ENCODE results near the gene TTYH1.

Gene TTYH1

GRCh38 chr19:54455786-54456422 is 40.6 kb downstream of the TTYH1 start (continued):
- TF ChIP-seq BACH2 (CRISPR knock-in tag; IDR thresholded peaks at IDR 0.05; ENCODE audit: borderline replicate concordance) (no peak), CSDC2 (CRISPR knock-in tag; IDR thresholded peaks at IDR 0.05) (no peak), TOX (CRISPR knock-in tag; IDR thresholded peaks at IDR 0.05; ENCODE audit: borderline replicate concordance) (no peak), OSR1 (CRISPR knock-in tag; IDR thresholded peaks at IDR 0.05) (no peak)

- TF ChIP-seq ARNTL (CRISPR knock-in tag; IDR thresholded peaks at IDR 0.05; ENCODE audit: borderline replicate concordance, low read depth) (no peak), ZNF70 (CRISPR knock-in tag; IDR thresholded peaks at IDR 0.05) (no peak), ZNF8 (CRISPR knock-in tag; IDR thresholded peaks at IDR 0.05) (no peak), ZFP30 (CRISPR knock-in tag; IDR thresholded peaks at IDR 0.05) (no peak), TOX (CRISPR knock-in tag; IDR thresholded peaks at IDR 0.05; ENCODE audit: borderline replicate concordance) (no peak), PPARA (CRISPR knock-in tag; IDR thresholded peaks at IDR 0.05; ENCODE audit: borderline replicate concordance) (no peak), TCF4 (CRISPR knock-in tag; IDR thresholded peaks at IDR 0.05; ENCODE audit: borderline replicate concordance) (no peak), RARB (CRISPR knock-in tag; IDR thresholded peaks at IDR 0.05) (no peak), CSRNP3 (CRISPR knock-in tag; IDR thresholded peaks at IDR 0.05) (no peak), ZC3H10 (CRISPR knock-in tag; IDR thresholded peaks at IDR 0.05) (no peak), GLIS3 (CRISPR knock-in tag; IDR thresholded peaks at IDR 0.05) (no peak), ESRRG (CRISPR knock-in tag; IDR thresholded peaks at IDR 0.05) (no peak)
- no peak; the same call in 2 of the 3 replicates for ATAC-seq
Measured at GRCh38 chr19:54456423-54457373, 41.4 kb downstream of the TTYH1 start.

- TF ChIP-seq PPARA (CRISPR knock-in tag; IDR thresholded peaks at IDR 0.05; ENCODE audit: borderline replicate concordance) (no peak), POU6F1 (CRISPR knock-in tag; IDR thresholded peaks at IDR 0.05; ENCODE audit: borderline replicate concordance, low read depth) (no peak), ZC3H10 (CRISPR knock-in tag; IDR thresholded peaks at IDR 0.05) (no peak), CREB5 (CRISPR knock-in tag; IDR thresholded peaks at IDR 0.05; ENCODE audit: low read depth) (no peak), ZNF70 (CRISPR knock-in tag; IDR thresholded peaks at IDR 0.05) (no peak), BACH2 (CRISPR knock-in tag; IDR thresholded peaks at IDR 0.05; ENCODE audit: borderline replicate concordance) (no peak), CSDC2 (CRISPR knock-in tag; IDR thresholded peaks at IDR 0.05) (no peak), ZFP30 (CRISPR knock-in tag; IDR thresholded peaks at IDR 0.05) (no peak)
- no peak for ATAC-seq
Measured at GRCh38 chr19:54457773-54458647, 42.7 kb downstream of the TTYH1 start.

- TF ChIP-seq ZNF70 (CRISPR knock-in tag; IDR thresholded peaks at IDR 0.05): no peak
- no peak for TF ChIP-seq ZFP3 (CRISPR knock-in tag; IDR thresholded peaks at IDR 0.05)
- no peak for TF ChIP-seq TCF4 (CRISPR knock-in tag; IDR thresholded peaks at IDR 0.05; ENCODE audit: borderline replicate concordance)
- no peak for TF ChIP-seq ZC3H10 (CRISPR knock-in tag; IDR thresholded peaks at IDR 0.05)
- no peak for TF ChIP-seq ZNF8 (CRISPR knock-in tag; IDR thresholded peaks at IDR 0.05)
- no peak for TF ChIP-seq CSDC2 (CRISPR knock-in tag; IDR thresholded peaks at IDR 0.05)
- TF ChIP-seq ZNF565 (CRISPR knock-in tag; conservative IDR thresholded peaks at IDR 0.05; ENCODE audit: low read depth): no peak
- no peak for TF ChIP-seq ISL1 (CRISPR knock-in tag; IDR thresholded peaks at IDR 0.05)
- TF ChIP-seq BACH2 (CRISPR knock-in tag; IDR thresholded peaks at IDR 0.05; ENCODE audit: borderline replicate concordance): no peak
- no peak for TF ChIP-seq TOX (CRISPR knock-in tag; IDR thresholded peaks at IDR 0.05; ENCODE audit: borderline replicate concordance)
- TF ChIP-seq PATZ1 (CRISPR knock-in tag; IDR thresholded peaks at IDR 0.05; ENCODE audit: borderline replicate concordance): no peak
- TF ChIP-seq GLIS3 (CRISPR knock-in tag; IDR thresholded peaks at IDR 0.05): no peak
- TF ChIP-seq POU6F1 (CRISPR knock-in tag; IDR thresholded peaks at IDR 0.05; ENCODE audit: borderline replicate concordance, low read depth): no peak
- ATAC-seq: no peak
Measured at GRCh38 chr19:54458648-54459281, 43.5 kb downstream of the TTYH1 start.
